Thyroid gland (tissue), 4 donors: Measurements from ENCODE around the gene RPL36A.

Experiments used
- CTCF ChIP-seq, 6 experiments: fragments of 200-600 bp in 3 of 6; fragments of 450-650 bp in 3 of 6; sonication (generic) in 3 of 6; IDR thresholded peaks; one replicate each; pipeline ENCODE4 v1.5.1; 2016 to 2019; ENCODE audit warnings: antibody characterized with exemption in 6 of 6, mild to moderate bottlenecking in 2 of 6, inconsistent platforms in 1 of 6, moderate library complexity in 1 of 6
- POLR2A ChIP-seq, 2 donors: fragments of 450-650 bp; IDR thresholded peaks; one replicate each; pipeline ENCODE4 v1.6.1; 2017; ENCODE audit warnings: antibody characterized with exemption in 2 of 2, mild to moderate bottlenecking in 2 of 2, moderate library complexity in 1 of 2

- no peak for TF ChIP-seq CTCF (IDR thresholded peaks at IDR 0.05)
- TF ChIP-seq POLR2A (IDR thresholded peaks at IDR 0.05): no peak
Observed at GRCh38 chrX:101399825-101400224, 9.0 kb downstream of the RPL36A start.
